OCI-M2 (cell line): Measurements from ENCODE around the gene TNS3.
"Not testable (repeated sequence)": the region's sequence is repeated elsewhere in the genome, so short reads cannot be mapped to it uniquely, and the experiment has no call there.

Source experiments
- DNase-seq: peaks from one replicate; lab custom pipeline; 2025; ENCODE audit not compliant: unreplicated experiment; lab: John Stamatoyannopoulos, UW

TNS3 gene

GRCh38 chr7:47268851-47269836 lies 312.8 kb downstream of the TNS3 start:
- no peak for DNase-seq

GRCh38 chr7:47267346-47267745 lies 314.6 kb downstream of the TNS3 start:
- DNase-seq, result no peak

- DNase-seq, result no peak
Observed at GRCh38 chr7:47266799-47267198, 315.1 kb downstream of the TNS3 start.

GRCh38 chr7:47266131-47266706 lies 315.7 kb downstream of the TNS3 start:
- no peak for DNase-seq

- DNase-seq, result no peak
Observed at GRCh38 chr7:47265621-47266020, 316.3 kb downstream of the TNS3 start.

GRCh38 chr7:47264021-47264651 lies 317.8 kb downstream of the TNS3 start:
- no peak for DNase-seq

GRCh38 chr7:47262881-47263280 lies 319.0 kb downstream of the TNS3 start:
- DNase-seq, result no peak

GRCh38 chr7:47262160-47262559 lies 319.8 kb downstream of the TNS3 start:
- DNase-seq, result not testable (repeated sequence)

- no peak for DNase-seq
Observed at GRCh38 chr7:47260270-47260669, 321.6 kb downstream of the TNS3 start.

- no peak for DNase-seq
Observed at GRCh38 chr7:47259682-47260081, 322.2 kb downstream of the TNS3 start.

GRCh38 chr7:47258798-47259197 lies 323.1 kb downstream of the TNS3 start:
- DNase-seq, result no peak

GRCh38 chr7:47256016-47256415 lies 325.9 kb downstream of the TNS3 start:
- no peak for DNase-seq

- no peak for DNase-seq
Observed at GRCh38 chr7:47255441-47255840, 326.5 kb downstream of the TNS3 start.

- DNase-seq, result no peak
Observed at GRCh38 chr7:47255007-47255406, 326.9 kb downstream of the TNS3 start.

- no peak for DNase-seq
Observed at GRCh38 chr7:47254081-47254977, 327.6 kb downstream of the TNS3 start.

- DNase-seq, result no peak
Observed at GRCh38 chr7:47253650-47254080, 328.2 kb downstream of the TNS3 start.

GRCh38 chr7:47252675-47253074 lies 329.2 kb downstream of the TNS3 start:
- DNase-seq, result no peak

- DNase-seq, result no peak
Observed at GRCh38 chr7:47249361-47249760, 332.6 kb downstream of the TNS3 start.

GRCh38 chr7:47248797-47249196 lies 333.1 kb downstream of the TNS3 start:
- DNase-seq, result no peak

GRCh38 chr7:47247132-47247531 lies 334.8 kb downstream of the TNS3 start:
- DNase-seq, result no peak

- no peak for DNase-seq
Observed at GRCh38 chr7:47244692-47245091, 337.2 kb downstream of the TNS3 start.
